Stimulated activated naive CD8-positive, alpha-beta T cell treated with anti-CD3 and anti-CD28 coated beads, Interleukin-15, amount 100 ng/mL, for 72 hours (primary cell): ENCODE results near the gene ADORA1.

Experiments
- ATAC-seq: fragments of 150-1000 bp; cut with Tn5 transposase; 2 replicates; pipeline ENCODE4 v1.10.0; 2021; ENCODE audit warnings: mild to moderate bottlenecking, moderate library complexity
- DNase-seq, 2 donors: peaks; one replicate each; pipeline ENCODE4 v3.0.0; 2021 to 2022
- H3K27ac Mint-ChIP-seq, 2 donors: one replicate each; pipeline ENCODE4 v1.8.0; 2022; ENCODE audit warnings: mild to moderate bottlenecking in 2 of 2, mixed read lengths in 2 of 2, moderate library complexity in 2 of 2
- H3K27me3 Mint-ChIP-seq: one replicate; pipeline ENCODE4 v1.8.0; 2022; ENCODE audit warnings: mixed read lengths
- H3K4me1 Mint-ChIP-seq: one replicate; pipeline ENCODE4 v1.8.0; 2022; ENCODE audit warnings: mild to moderate bottlenecking, mixed read lengths
- H3K4me3 Mint-ChIP-seq, 2 donors: one replicate each; pipeline ENCODE4 v1.8.0; 2022; ENCODE audit warnings: mild to moderate bottlenecking in 2 of 2, mixed read lengths in 2 of 2, moderate library complexity in 1 of 2
- H3K9me3 Mint-ChIP-seq, 2 donors: one replicate each; pipeline ENCODE4 v1.8.0; 2022; ENCODE audit warnings: mixed read lengths in 2 of 2

Gene ADORA1

DNA sequence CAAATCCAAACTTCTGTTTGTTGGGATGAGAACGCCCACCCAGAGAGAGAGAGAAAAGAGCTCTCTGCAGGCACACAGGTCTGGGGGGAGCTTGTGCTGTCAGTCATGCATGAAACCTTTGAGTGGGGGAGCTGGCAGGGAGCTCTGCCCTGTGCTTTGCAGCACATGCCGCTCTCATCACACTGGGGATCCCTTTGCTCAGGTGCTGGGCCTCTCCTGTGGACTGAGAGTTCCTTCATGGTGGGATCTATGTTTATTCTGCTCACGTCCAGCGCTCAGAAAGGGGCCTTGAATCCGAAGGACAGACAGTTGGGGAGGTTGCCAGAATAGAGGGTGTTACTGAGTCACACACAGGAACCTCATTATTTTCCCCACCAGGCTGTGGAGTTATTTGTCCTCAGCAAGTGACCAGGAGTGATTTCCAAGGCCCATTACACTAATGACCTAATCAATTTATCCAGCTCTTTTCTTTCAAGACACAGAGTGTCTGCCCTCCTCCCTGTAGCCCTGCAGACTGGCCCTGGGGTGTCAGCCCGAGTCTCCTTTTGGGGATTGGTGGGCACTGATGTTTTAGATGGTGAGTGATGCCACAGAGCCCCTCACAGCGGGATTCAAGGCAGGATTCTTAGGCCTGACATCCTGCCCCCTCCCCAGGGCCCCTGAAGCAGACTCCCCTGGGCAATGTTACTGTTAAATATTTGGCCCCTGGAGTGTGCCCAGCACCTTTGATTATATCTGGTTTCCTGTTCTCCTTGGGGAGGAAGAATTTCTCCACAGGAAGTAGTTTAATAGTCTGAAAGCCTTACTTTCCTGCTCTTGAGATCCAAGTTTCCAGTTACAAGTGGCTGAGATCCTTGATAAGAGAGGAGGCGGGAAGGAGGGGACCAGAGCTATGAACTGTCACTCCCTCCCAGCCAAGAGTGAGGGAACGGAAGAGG lies 25.8 kb downstream of the ADORA1 start:
- H3K27ac Mint-ChIP-seq: peak overlapping the region in 1 of 2 donors; percentile 27
- no peak overlapping the region for H3K4me3 Mint-ChIP-seq
- H3K27me3 Mint-ChIP-seq: no peaks in the 10 kb centered on the region
- DNase-seq (no peak), ATAC-seq (no peak)
- no peaks in the 10 kb centered on the region for H3K4me1 Mint-ChIP-seq
- H3K9me3 Mint-ChIP-seq: no peaks in the 10 kb centered on the region

DNA sequence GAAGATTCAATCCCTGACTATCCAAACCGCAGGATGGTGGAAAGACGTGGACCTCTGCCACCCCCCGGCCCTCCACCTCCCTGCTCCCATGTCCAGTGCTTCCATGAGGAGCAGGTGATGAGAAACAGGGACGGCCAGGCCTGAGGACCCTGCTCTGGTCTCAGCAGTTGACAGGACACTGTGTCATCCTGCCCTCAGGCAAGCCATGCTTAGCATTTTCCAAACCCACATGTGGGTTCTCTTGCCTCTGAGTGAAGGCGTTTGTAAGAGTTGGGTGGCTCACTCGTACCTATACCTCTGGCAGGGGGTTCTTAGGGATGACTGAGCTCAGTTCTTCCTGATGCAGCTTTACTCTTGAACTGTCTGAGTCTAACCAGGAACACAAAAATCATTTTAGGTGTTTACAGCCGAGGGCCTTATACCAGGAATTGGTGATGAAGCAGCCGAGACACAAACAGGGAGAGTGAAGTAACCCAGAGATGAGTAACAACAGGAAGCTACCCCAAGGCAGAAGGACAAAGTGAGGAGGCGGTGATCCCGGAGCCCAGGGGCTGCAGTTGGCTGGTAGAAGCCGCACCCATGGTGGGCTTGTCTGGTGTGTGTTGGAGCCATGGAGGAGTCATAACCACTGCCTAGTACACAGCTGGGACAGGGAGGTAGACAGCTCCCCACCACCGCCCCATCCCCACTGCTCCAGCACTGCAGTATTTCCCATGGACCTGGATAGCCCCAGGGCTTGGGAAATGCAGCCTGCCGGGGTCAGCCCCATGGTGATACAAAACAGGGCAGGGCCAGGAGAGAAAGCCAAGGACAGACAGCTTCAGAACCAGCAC lies 26.7 kb downstream of the ADORA1 start:
- Mint-ChIP-seq H3K4me1 (no peaks in the 10 kb centered on the region), H3K27me3 (peaks cover 4% of the 10 kb centered on the region), H3K9me3 (peaks cover 0 to 5% of the 10 kb centered on the region in 2 donors), H3K4me3 (no peak overlapping the region), H3K27ac (no peak overlapping the region)
- no peak for DNase-seq
- no peak for ATAC-seq

DNA sequence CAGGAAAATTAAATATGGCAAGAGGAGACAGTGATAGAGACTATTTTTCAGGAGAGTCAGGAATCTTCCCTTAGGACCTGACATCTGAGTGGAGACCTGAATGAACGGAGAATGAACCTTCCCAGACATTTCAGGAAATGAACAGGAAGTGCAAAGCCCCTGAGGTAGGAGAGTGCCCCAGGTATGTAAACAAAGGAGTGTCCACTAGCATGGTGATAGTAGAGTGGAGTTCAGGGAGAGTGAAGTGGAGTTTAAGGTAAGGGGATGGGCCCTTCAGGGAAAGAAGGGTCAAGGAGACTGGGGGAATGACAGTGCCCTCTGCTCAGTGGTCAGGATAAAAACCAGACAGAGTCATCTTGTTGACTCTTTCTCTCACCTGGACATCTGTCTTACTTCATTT lies 28.8 kb downstream of the ADORA1 start:
- Mint-ChIP-seq H3K9me3 (peaks cover 0 to 6% of the 10 kb centered on the region in 2 donors), H3K4me1 (no peaks in the 10 kb centered on the region), H3K4me3 (no peak overlapping the region), H3K27me3 (peaks cover 11% of the 10 kb centered on the region), H3K27ac (no peak overlapping the region)
- no peak for ATAC-seq
- no peak for DNase-seq

DNA sequence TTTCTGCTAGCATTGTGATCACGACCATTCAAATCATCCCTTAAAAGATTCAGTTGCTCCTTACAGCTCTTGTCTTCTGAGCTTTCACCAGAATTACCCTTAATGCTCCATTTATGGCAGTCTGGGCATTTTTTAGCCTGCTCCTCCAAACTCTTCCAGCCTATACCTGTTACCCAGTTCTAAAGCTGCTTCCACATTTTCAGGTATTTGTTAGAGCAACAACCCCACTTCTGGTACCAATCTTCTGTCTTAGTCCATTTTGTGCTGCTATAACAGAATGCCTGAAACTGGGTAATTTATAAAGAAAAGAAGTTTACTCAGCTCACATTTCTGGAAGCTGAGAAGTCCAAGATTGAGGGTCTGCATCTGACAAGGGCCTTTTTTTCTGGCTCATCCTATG lies 30.9 kb downstream of the ADORA1 start:
- Mint-ChIP-seq H3K9me3 (peaks cover 0 to 6% of the 10 kb centered on the region in 2 donors), H3K27ac (no peak overlapping the region), H3K4me3 (no peak overlapping the region), H3K4me1 (no peaks in the 10 kb centered on the region), H3K27me3 (peaks cover 27% of the 10 kb centered on the region)
- no peak for DNase-seq
- ATAC-seq: no peak

DNA sequence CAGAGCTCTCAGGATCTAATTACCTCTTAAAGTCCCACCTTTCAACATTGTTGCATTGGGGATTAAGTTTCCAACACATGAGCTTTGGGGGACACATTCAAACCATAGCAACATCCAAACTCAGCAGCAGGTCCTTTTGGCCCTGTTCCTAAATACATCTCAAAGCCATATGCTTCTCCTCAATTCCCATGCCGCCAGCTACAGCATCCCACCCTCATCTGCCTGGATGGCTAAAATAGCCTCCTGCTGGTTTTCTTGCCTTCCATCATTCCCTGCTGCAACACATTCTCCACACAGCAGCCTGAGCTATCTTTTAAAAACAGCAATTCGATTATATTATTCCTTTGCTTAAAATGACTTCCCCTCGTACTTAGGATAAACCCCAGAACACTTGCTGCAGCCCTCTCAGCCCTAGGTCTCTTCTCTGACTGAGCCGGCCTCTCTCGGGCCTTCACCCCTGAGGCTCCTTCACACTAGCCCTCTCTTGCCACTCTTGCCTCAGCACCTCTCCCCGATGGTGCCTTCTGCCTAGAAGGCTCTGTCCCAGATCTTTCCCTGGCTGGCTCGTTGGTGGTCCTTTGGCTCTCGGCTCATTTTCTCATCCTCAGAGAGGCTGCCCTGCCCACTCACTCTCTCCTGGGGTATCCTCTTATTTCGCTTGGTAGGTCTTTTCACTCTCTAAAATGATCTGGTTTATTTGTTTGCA lies 31.6 kb downstream of the ADORA1 start:
- DNase-seq: no peak
- Mint-ChIP-seq H3K4me1 (no peaks in the 10 kb centered on the region), H3K27me3 (peaks cover 28% of the 10 kb centered on the region), H3K27ac (no peak overlapping the region), H3K4me3 (no peak overlapping the region), H3K9me3 (peaks cover 0 to 6% of the 10 kb centered on the region in 2 donors)
- no peak for ATAC-seq

DNA sequence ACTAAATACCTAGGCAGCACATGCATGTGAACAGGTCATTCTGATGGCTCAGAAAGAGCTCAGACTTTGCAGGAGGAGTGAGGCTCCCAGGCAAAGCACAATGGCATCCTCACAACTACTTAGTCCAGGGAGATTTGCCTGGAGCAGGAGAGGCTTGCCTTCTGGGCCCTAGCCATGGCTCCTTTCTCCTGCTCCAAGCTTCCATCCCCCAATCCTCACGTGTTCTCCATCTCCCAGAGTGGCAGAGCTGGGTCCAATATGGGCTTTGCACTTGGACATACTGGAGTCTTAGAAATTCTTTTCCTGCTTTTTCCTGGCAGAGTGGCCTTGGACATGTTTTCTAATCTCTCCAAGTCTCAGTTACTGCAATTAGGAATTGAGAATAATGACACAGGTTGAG lies 32.3 kb downstream of the ADORA1 start:
- H3K9me3 Mint-ChIP-seq: peaks cover 0 to 6% of the 10 kb centered on the region in 2 donors
- H3K27me3 Mint-ChIP-seq: peaks cover 28% of the 10 kb centered on the region
- no peak overlapping the region for H3K4me3 Mint-ChIP-seq
- no peak overlapping the region for H3K27ac Mint-ChIP-seq
- ATAC-seq (no peak), DNase-seq (no peak)
- H3K4me1 Mint-ChIP-seq: no peaks in the 10 kb centered on the region

DNA sequence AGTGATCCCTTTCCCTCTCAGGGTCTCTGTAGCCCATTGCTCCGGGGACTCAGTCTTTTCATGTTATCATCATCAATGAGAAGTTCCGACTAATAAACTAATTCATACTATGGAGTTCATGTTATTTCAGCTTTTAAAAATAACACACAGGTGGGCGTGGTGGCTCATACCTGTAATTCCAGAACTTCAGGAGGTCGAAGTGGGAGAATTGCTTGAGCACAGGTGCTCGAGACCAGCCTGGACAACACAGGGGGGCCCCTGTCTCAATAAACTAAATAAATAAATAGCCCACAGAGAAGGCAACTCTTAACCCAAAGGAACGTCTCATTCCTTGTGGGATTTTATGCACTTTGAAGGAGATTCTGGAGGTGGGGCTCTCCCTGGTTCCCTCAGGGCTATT lies 33.6 kb downstream of the ADORA1 start:
- peaks cover 0 to 6% of the 10 kb centered on the region in 2 donors for H3K9me3 Mint-ChIP-seq
- ATAC-seq: no peak
- H3K27me3 Mint-ChIP-seq: peaks cover 28% of the 10 kb centered on the region
- no peak overlapping the region for H3K27ac Mint-ChIP-seq
- no peak for DNase-seq
- no peak overlapping the region for H3K4me3 Mint-ChIP-seq
- H3K4me1 Mint-ChIP-seq: no peaks in the 10 kb centered on the region

DNA sequence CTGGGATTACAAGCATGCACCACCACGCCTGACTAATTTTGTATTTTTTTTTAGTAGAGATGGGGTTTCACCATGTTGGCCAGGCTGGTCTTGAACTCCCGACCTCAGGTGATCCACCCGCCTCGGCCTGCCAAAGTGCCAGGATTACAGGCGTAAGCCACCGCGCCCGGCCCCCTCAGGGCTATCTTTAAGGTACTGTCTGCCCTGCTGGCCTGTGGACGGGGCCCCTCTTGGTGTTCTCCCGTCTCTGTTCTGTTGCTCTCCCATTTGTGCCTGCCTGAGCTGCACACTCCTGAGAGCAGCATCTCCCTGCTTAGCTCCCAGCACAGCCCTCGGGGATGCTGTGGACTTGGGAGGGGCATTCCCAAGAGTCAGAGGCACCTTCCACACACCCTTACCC lies 34.2 kb downstream of the ADORA1 start:
- Mint-ChIP-seq H3K27ac (no peak overlapping the region), H3K9me3 (peaks cover 0 to 6% of the 10 kb centered on the region in 2 donors)
- ATAC-seq: no peak

DNA sequence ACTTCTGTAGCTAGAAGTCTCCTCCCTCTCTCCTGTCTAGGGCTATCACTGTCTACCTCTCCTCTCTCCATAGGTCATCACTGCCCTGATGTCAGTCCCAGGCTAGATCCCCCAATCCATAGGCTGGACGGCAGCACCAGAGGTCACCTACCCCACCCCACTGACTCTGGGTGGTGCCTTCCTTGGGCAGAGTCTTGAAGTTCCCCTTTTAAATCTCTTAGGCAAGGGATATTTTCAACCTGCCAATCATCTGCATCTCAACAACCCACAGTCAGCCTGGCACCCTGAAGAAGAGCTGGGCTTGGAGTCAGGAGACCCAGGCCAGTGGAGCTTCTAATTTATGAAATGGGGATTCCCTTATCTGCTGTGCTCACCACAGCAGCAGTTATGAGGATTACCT lies 34.9 kb downstream of the ADORA1 start:
- peaks cover 9% of the 10 kb centered on the region for H3K4me1 Mint-ChIP-seq
- peaks cover 28% of the 10 kb centered on the region for H3K27me3 Mint-ChIP-seq
- peaks cover 0 to 6% of the 10 kb centered on the region in 2 donors for H3K9me3 Mint-ChIP-seq
- H3K27ac Mint-ChIP-seq: no peak overlapping the region
- DNase-seq (no peak), ATAC-seq (no peak)
- no peak overlapping the region for H3K4me3 Mint-ChIP-seq

More for the DNA sequence above, 34.2 kb downstream of the ADORA1 start:
- H3K4me1 Mint-ChIP-seq: peaks cover 4% of the 10 kb centered on the region
- peaks cover 28% of the 10 kb centered on the region for H3K27me3 Mint-ChIP-seq
- no peak overlapping the region for H3K4me3 Mint-ChIP-seq
- DNase-seq: no peak

DNA sequence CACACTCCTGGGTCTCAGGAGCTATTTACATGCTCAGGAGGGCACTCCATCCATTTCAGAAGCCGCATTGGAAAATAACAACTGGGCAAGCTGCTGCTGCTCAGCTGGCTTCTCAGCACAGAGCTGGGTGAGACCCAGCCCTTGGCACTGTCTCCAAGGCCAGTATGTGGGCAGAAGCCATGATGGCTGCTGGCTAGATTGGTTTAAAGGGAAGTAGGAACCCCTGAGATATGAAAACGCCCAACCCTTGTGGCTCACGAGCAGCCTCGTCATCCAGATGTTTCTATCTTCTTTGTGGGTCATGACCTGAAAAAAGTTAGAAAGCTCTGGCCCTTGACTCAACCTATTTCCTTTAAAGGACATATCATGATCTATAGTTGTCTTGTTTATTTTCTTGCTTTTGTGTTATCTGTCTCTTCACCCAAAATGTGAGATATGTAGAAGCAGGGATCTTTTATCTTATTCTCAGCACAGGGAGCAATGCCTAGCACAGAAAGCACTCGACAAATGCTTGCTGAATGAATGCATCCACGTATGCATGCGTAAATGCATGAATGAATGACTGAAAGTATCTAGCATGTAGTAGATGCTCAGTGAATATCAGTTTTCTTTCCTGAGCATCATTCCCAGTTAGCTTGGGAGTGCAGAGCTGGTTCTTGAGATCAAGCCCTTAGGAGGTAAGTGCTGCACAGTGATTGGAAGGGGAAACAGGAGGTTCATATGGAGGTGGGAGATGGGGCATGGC lies 36.5 kb downstream of the ADORA1 start:
- Mint-ChIP-seq H3K9me3 (peaks cover 0 to 2% of the 10 kb centered on the region in 2 donors), H3K4me3 (no peak overlapping the region), H3K27ac (no peak overlapping the region), H3K4me1 (peaks cover 11% of the 10 kb centered on the region), H3K27me3 (peaks cover 25% of the 10 kb centered on the region)
- no peak for DNase-seq
- ATAC-seq: no peak

DNA sequence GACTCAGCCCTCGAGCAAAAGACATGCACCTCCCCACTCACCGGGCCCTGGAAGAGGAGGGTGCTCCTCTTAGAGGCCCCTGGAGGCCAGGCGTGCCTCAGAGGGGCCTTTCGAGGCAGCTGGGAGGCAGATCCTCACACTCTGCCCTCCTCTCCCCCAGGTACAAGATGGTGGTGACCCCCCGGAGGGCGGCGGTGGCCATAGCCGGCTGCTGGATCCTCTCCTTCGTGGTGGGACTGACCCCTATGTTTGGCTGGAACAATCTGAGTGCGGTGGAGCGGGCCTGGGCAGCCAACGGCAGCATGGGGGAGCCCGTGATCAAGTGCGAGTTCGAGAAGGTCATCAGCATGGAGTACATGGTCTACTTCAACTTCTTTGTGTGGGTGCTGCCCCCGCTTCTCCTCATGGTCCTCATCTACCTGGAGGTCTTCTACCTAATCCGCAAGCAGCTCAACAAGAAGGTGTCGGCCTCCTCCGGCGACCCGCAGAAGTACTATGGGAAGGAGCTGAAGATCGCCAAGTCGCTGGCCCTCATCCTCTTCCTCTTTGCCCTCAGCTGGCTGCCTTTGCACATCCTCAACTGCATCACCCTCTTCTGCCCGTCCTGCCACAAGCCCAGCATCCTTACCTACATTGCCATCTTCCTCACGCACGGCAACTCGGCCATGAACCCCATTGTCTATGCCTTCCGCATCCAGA lies 37.7 kb downstream of the ADORA1 start:
- Mint-ChIP-seq H3K4me1 (peaks cover 11% of the 10 kb centered on the region), H3K9me3 (no peaks in the 10 kb centered on the region), H3K27me3 (peaks cover 18% of the 10 kb centered on the region), H3K4me3 (no peak overlapping the region), H3K27ac (no peak overlapping the region)
- ATAC-seq (no peak), DNase-seq (no peak)

DNA sequence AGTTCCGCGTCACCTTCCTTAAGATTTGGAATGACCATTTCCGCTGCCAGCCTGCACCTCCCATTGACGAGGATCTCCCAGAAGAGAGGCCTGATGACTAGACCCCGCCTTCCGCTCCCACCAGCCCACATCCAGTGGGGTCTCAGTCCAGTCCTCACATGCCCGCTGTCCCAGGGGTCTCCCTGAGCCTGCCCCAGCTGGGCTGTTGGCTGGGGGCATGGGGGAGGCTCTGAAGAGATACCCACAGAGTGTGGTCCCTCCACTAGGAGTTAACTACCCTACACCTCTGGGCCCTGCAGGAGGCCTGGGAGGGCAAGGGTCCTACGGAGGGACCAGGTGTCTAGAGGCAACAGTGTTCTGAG lies 38.3 kb downstream of the ADORA1 start:
- Mint-ChIP-seq H3K27me3 (peaks cover 18% of the 10 kb centered on the region), H3K4me3 (no peak overlapping the region), H3K9me3 (no peaks in the 10 kb centered on the region), H3K27ac (no peak overlapping the region), H3K4me1 (peaks cover 11% of the 10 kb centered on the region)
- DNase-seq: no peak
- ATAC-seq: no peak

DNA sequence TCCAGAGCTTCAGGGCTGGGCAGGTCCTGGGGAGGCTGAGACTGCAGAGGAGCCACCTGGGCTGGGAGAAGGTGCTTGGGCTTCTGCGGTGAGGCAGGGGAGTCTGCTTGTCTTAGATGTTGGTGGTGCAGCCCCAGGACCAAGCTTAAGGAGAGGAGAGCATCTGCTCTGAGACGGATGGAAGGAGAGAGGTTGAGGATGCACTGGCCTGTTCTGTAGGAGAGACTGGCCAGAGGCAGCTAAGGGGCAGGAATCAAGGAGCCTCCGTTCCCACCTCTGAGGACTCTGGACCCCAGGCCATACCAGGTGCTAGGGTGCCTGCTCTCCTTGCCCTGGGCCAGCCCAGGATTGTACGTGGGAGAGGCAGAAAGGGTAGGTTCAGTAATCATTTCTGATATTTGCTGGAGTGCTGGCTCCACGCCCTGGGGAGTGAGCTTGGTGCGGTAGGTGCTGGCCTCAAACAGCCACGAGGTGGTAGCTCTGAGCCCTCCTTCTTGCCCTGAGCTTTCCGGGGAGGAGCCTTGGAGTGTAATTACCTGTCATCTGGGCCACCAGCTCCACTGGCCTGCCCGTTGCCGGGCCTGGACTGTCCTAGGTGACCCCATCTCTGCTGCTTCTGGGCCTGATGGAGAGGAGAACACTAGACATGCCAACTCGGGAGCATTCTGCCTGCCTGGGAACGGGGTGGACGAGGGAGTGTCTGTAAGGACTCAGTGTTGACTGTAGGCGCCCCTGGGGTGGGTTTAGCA lies 38.8 kb downstream of the ADORA1 start:
- DNase-seq (no peak), ATAC-seq (peak; percentile 39)
- Mint-ChIP-seq H3K27ac (peak overlapping the region; percentile 19 to 42), H3K4me3 (no peak overlapping the region), H3K4me1 (peaks cover 11% of the 10 kb centered on the region), H3K27me3 (peaks cover 18% of the 10 kb centered on the region), H3K9me3 (no peaks in the 10 kb centered on the region)
